Measurements from ENCODE around the gene CRTC1.

DNA sequence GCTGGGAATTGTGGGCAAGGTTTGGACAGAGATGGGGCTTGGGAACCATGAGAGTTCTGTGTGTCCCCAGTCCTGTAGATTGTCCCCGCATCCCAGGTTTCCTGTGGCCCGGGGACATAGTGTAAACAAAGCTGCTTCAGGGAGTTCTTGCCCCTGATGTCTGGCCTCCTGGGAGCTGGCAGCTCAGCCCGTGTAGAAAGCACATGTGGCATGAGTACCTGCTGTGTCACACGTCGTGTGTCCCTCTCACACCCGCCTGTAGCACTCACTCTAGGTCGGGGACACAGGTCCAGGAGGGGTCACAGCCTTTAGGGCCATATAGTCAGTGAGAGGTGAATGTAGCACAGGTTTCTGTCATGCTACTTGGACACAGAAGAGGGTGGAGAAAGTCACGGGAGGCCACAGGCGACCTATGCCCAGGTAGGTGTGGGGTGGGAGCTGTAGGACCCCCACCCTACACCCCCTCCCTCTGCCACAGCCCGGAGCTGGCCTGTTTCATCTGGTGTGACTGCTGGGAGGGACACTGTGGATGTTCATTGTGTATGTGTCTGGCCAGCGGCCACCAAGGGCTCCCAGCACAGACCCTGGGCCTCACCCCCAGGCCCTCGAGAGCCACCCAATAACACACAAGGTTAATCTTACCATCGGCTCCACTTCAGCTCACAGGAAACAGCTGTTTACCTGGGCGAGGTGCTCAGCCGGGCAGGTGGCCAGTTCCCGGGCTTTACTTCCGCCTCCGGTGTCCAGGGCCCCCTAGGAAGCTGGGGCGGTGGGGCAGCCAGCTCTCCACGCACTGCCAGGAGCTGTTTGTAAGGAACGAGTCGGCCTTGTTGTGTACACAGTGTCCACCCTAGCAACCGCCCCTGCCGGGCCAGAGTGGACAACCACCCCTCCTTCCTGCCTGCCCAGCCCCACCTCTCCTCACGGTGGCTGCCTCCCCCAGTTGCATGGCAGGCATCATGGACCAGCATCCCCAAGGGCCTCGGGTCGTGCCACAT, 57.9 kb downstream of the CRTC1 start:
- TF ChIP-seq FOXA1 (IDR thresholded peaks at IDR 0.05) (no peak), FOXK2 (IDR thresholded peaks at IDR 0.05) (no peak), HDGF (IDR thresholded peaks at IDR 0.05; ENCODE audit: borderline replicate concordance) (no peak), LEF1 (IDR thresholded peaks at IDR 0.05; ENCODE audit: borderline replicate concordance) (no peak), ARNT (IDR thresholded peaks at IDR 0.05) (no peak), BHLHE40 (IDR thresholded peaks at IDR 0.05; ENCODE audit: borderline replicate concordance) (no peak), ELF4 (IDR thresholded peaks at IDR 0.05) (no peak)
